Mucosa of gallbladder (tissue), 1 donor: ENCODE data around the gene TAC4. TPM values are rescaled to one million over a fixed set of nuclear protein-coding genes. Genes with fewer than 3 reads are reported as not detected.
A peak's percentile ranks its signal among the peaks of the same experiment; 100 is the strongest.

ENCODE experiments used
- DNase-seq: peaks from one replicate; pipeline ENCODE4 v3.0.0-alpha.2; 2020; ENCODE audit warnings: low spot score
- total RNA-seq: library from RNA; stranded (reverse); gene quantifications from one replicate; pipeline ENCODE4 v1.2.1, GENCODE V29; 2021
- donor health status: DM: no; HTN: no; CAD: no.

The TAC4 gene
- not detected for total RNA-seq

GRCh38 chr17:49848019-49848473 is at the start of gene TAC4:
Gene TAC4 (minus strand): TSS chr17:49848069. CDS start chr17:49848017, 52 bp downstream.
- no peak for DNase-seq

GRCh38 chr17:49896860-49897259 is 49.0 kb upstream of the TAC4 start:
- no peak for DNase-seq

- no peak for DNase-seq
Measured at GRCh38 chr17:49896222-49896621, 48.4 kb upstream of the TAC4 start.

GRCh38 chr17:49895812-49896211 is 47.9 kb upstream of the TAC4 start:
- DNase-seq: no peak

GRCh38 chr17:49894761-49895160 is 46.9 kb upstream of the TAC4 start:
- no peak for DNase-seq

GRCh38 chr17:49891694-49892389 is 44.0 kb upstream of the TAC4 start:
- DNase-seq: no peak

GRCh38 chr17:49891271-49891670 is 43.4 kb upstream of the TAC4 start:
- no peak for DNase-seq

GRCh38 chr17:49890852-49891251 is 43.0 kb upstream of the TAC4 start:
- no peak for DNase-seq

- DNase-seq: no peak
Measured at GRCh38 chr17:49890077-49890821, 42.4 kb upstream of the TAC4 start.

GRCh38 chr17:49889500-49889899 is 41.6 kb upstream of the TAC4 start:
- no peak for DNase-seq

GRCh38 chr17:49887744-49888360 is 40.0 kb upstream of the TAC4 start:
- no peak for DNase-seq

- DNase-seq: peak; percentile 37
Measured at GRCh38 chr17:49887086-49887743, 39.3 kb upstream of the TAC4 start.

- no peak for DNase-seq
Measured at GRCh38 chr17:49886036-49886435, 38.2 kb upstream of the TAC4 start.

- DNase-seq: no peak
Measured at GRCh38 chr17:49882434-49882833, 34.6 kb upstream of the TAC4 start.

GRCh38 chr17:49881054-49881402 is 33.2 kb upstream of the TAC4 start:
- DNase-seq: no peak

- peak; percentile 66 for DNase-seq
Measured at GRCh38 chr17:49880291-49881053, 32.6 kb upstream of the TAC4 start.

GRCh38 chr17:49878931-49879904 is 31.3 kb upstream of the TAC4 start:
- DNase-seq: no peak

- DNase-seq: no peak
Measured at GRCh38 chr17:49875685-49876084, 27.8 kb upstream of the TAC4 start.

- DNase-seq: no peak
Measured at GRCh38 chr17:49874911-49875310, 27.0 kb upstream of the TAC4 start.

GRCh38 chr17:49873926-49874325 is 26.1 kb upstream of the TAC4 start:
- no peak for DNase-seq
